ENCODE measurements around the gene CPSF4.

DNA sequence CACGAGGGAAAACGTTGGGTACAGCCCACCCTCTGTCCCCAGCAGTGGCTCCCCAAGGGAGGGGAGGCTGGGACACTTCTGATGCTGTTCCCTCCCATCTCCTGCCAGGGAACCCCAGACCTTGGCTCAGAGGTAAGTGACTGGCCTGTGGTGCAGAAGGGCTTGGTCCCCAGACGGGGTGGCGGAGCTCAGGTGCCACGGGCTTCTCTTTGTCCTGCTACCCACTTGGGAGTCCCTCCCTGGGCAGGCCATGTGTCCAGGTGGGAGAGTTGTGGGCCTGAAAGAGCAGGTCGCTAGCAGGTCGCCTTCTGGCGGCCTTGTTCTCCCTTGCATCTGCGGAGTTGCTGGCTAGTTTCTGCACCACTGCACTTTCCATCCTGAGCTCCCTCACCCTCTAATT lies 17.1 kb downstream of the CPSF4 start:
- TF ChIP-seq, protein P1, sequence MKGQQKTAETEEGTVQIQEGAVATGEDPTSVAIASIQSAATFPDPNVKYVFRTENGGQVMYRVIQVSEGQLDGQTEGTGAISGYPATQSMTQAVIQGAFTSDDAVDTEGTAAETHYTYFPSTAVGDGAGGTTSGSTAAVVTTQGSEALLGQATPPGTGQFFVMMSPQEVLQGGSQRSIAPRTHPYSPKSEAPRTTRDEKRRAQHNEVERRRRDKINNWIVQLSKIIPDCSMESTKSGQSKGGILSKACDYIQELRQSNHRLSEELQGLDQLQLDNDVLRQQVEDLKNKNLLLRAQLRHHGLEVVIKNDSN (IDR thresholded peaks at IDR 0.05) = no peak
- TF ChIP-seq, protein P2, sequence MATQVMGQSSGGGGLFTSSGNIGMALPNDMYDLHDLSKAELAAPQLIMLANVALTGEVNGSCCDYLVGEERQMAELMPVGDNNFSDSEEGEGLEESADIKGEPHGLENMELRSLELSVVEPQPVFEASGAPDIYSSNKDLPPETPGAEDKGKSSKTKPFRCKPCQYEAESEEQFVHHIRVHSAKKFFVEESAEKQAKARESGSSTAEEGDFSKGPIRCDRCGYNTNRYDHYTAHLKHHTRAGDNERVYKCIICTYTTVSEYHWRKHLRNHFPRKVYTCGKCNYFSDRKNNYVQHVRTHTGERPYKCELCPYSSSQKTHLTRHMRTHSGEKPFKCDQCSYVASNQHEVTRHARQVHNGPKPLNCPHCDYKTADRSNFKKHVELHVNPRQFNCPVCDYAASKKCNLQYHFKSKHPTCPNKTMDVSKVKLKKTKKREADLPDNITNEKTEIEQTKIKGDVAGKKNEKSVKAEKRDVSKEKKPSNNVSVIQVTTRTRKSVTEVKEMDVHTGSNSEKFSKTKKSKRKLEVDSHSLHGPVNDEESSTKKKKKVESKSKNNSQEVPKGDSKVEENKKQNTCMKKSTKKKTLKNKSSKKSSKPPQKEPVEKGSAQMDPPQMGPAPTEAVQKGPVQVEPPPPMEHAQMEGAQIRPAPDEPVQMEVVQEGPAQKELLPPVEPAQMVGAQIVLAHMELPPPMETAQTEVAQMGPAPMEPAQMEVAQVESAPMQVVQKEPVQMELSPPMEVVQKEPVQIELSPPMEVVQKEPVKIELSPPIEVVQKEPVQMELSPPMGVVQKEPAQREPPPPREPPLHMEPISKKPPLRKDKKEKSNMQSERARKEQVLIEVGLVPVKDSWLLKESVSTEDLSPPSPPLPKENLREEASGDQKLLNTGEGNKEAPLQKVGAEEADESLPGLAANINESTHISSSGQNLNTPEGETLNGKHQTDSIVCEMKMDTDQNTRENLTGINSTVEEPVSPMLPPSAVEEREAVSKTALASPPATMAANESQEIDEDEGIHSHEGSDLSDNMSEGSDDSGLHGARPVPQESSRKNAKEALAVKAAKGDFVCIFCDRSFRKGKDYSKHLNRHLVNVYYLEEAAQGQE (IDR thresholded peaks at IDR 0.05; ENCODE audit: low read depth) = no peak
- TF ChIP-seq TEAD4 (IDR thresholded peaks at IDR 0.05) (no peak), TAF1 (IDR thresholded peaks at IDR 0.05; ENCODE audit: low read depth) (no peak), EGR1 (IDR thresholded peaks at IDR 0.05) (no peak), YY1 (IDR thresholded peaks at IDR 0.05; ENCODE audit: low read depth) (no peak), ZBTB7A (IDR thresholded peaks at IDR 0.05; ENCODE audit: low read depth) (no peak), RAD21 (IDR thresholded peaks at IDR 0.05; ENCODE audit: low read depth) (no peak), FOXM1 (IDR thresholded peaks at IDR 0.05; ENCODE audit: borderline replicate concordance, low read depth) (no peak), CREB1 (IDR thresholded peaks at IDR 0.05; ENCODE audit: low read depth) (no peak), CEBPB (IDR thresholded peaks at IDR 0.05) (no peak)
